GM04503 (cell line): ENCODE measurements around the gene CACNA1S.
A peak's percentile ranks its signal among the peaks of the same experiment; 100 is the strongest.

Source experiments
- DNase-seq: peaks from one replicate; pipeline ENCODE4 v3.0.0-alpha.2; 2012; ENCODE audit warnings: low read depth

Gene CACNA1S

GRCh38 chr1:201061886-201062285 is 50.3 kb downstream of the CACNA1S start:
- no peak for DNase-seq

GRCh38 chr1:201061049-201061448 is 51.2 kb downstream of the CACNA1S start:
- DNase-seq: no peak

GRCh38 chr1:201060586-201060985 is 51.6 kb downstream of the CACNA1S start:
- DNase-seq: no peak

- no peak for DNase-seq
Measured at GRCh38 chr1:201059871-201060555, 52.2 kb downstream of the CACNA1S start.

- no peak for DNase-seq
Measured at GRCh38 chr1:201059401-201059800, 52.8 kb downstream of the CACNA1S start.

- no peak for DNase-seq
Measured at GRCh38 chr1:201054091-201054543, 58.1 kb downstream of the CACNA1S start.

GRCh38 chr1:201053155-201053860 is 58.9 kb downstream of the CACNA1S start:
- DNase-seq: no peak

GRCh38 chr1:201051399-201051798 is 60.8 kb downstream of the CACNA1S start:
- no peak for DNase-seq

GRCh38 chr1:201050515-201051277 is 61.5 kb downstream of the CACNA1S start:
- DNase-seq: peak; percentile 21

GRCh38 chr1:201049248-201049831 is 62.9 kb downstream of the CACNA1S start:
- DNase-seq: no peak

GRCh38 chr1:201048521-201048920 is 63.7 kb downstream of the CACNA1S start:
- no peak for DNase-seq

GRCh38 chr1:201044119-201044518 is 68.1 kb downstream of the CACNA1S start:
- no peak for DNase-seq

- DNase-seq: peak; percentile 18
Measured at GRCh38 chr1:201042779-201043461, 69.3 kb downstream of the CACNA1S start.

- no peak for DNase-seq
Measured at GRCh38 chr1:201041011-201041410, 71.2 kb downstream of the CACNA1S start.

GRCh38 chr1:201039876-201040275 is 72.3 kb downstream of the CACNA1S start:
- DNase-seq: no peak

- DNase-seq: no peak
Measured at GRCh38 chr1:201039418-201039817, 72.8 kb downstream of the CACNA1S start.

GRCh38 chr1:201038186-201038876 is 73.9 kb downstream of the CACNA1S start:
- DNase-seq: no peak

GRCh38 chr1:201036188-201036842 is 75.9 kb downstream of the CACNA1S start:
- DNase-seq: no peak

- DNase-seq: no peak
Measured at GRCh38 chr1:201034671-201035070, 77.6 kb downstream of the CACNA1S start.

GRCh38 chr1:201032408-201032807 is 79.8 kb downstream of the CACNA1S start:
- DNase-seq: no peak

- no peak for DNase-seq
Measured at GRCh38 chr1:201028461-201028889, 83.8 kb downstream of the CACNA1S start.
